GM19023 (cell line): Measurements from ENCODE around the gene DLGAP4.
A peak's percentile ranks its signal among the peaks of the same experiment; 100 is the strongest.

Experiments
- ATAC-seq: cut with Tn5 transposase; IDR thresholded peaks from one replicate; pipeline ENCODE4 v1.9.1; 2021; ENCODE audit warnings: mild to moderate bottlenecking, moderate library complexity; ENCODE audit not compliant: unreplicated experiment

The DLGAP4 gene

GRCh38 chr20:36440370-36441026 lies 134.4 kb downstream of the DLGAP4 start:
- no peak for ATAC-seq

GRCh38 chr20:36441027-36441414 lies 134.9 kb downstream of the DLGAP4 start:
- no peak for ATAC-seq

GRCh38 chr20:36441416-36441815 lies 135.3 kb downstream of the DLGAP4 start:
- no peak for ATAC-seq

GRCh38 chr20:36445847-36446246 lies 139.7 kb downstream of the DLGAP4 start:
- ATAC-seq: no peak

GRCh38 chr20:36446557-36446956 lies 140.4 kb downstream of the DLGAP4 start:
- no peak for ATAC-seq

- no peak for ATAC-seq
These were observed 141.0 kb downstream of the DLGAP4 start for GRCh38 chr20:36447101-36447500.

GRCh38 chr20:36449663-36450062 lies 143.5 kb downstream of the DLGAP4 start:
- ATAC-seq: no peak

GRCh38 chr20:36454332-36454697 lies 148.2 kb downstream of the DLGAP4 start:
- no peak for ATAC-seq

GRCh38 chr20:36454698-36455427 lies 148.7 kb downstream of the DLGAP4 start:
- no peak for ATAC-seq

GRCh38 chr20:36455972-36456625 lies 150.0 kb downstream of the DLGAP4 start:
- no peak for ATAC-seq

GRCh38 chr20:36460648-36461599 lies 154.8 kb downstream of the DLGAP4 start:
- peak; percentile 67 for ATAC-seq

- ATAC-seq: peak; percentile 44
These were observed 155.7 kb downstream of the DLGAP4 start for GRCh38 chr20:36461600-36462439.

GRCh38 chr20:36462440-36463211 lies 156.5 kb downstream of the DLGAP4 start:
- ATAC-seq: no peak

- ATAC-seq: no peak
These were observed 157.3 kb downstream of the DLGAP4 start for GRCh38 chr20:36463212-36464061.

- no peak for ATAC-seq
These were observed 159.3 kb downstream of the DLGAP4 start for GRCh38 chr20:36465109-36466080.

GRCh38 chr20:36466089-36466488 lies 159.9 kb downstream of the DLGAP4 start:
- ATAC-seq: no peak
